ENCODE measurements around the gene VPS13D. TPM values are rescaled to one million over a fixed set of nuclear protein-coding genes. Genes with fewer than 3 reads are reported as not detected.

Gene VPS13D
- total and polyA plus RNA-seq, 2 donors from 2014 or later, result 19.4 to 75.8 TPM

GRCh38 chr1:12302798-12303447, 73.1 kb downstream of the VPS13D start:
- peaks cover 13 to 38% (median 15%) of the 10 kb centered on the region in 3 donors for H3K36me3 ChIP-seq (ENCODE audit: control insufficient read depth in 2 of 3, insufficient read depth in 3 of 3, low read length in 3 of 3)
- TF ChIP-seq CTCF (IDR thresholded peaks at IDR 0.05; ENCODE audit: borderline replicate concordance, extremely low read depth, insufficient read depth), result no peak

GRCh38 chr1:12305377-12305776, 75.5 kb downstream of the VPS13D start:
- Histone ChIP-seq H3K27me3 (ENCODE audit: control insufficient read depth, insufficient read depth, low read length) (no peaks in the 10 kb centered on the region), H3K4me3 (ENCODE audit: low read length in 3 of 3) (no peak overlapping the region), H3K9me3 (ENCODE audit: control insufficient read depth in 2 of 3, insufficient read depth in 1 of 3, low read length in 3 of 3) (no peaks in the 10 kb centered on the region), H3K4me1 (ENCODE audit: control insufficient read depth in 2 of 3, insufficient read depth in 2 of 3, low read depth in 1 of 3, low read length in 3 of 3) (no peaks in the 10 kb centered on the region), H3K27ac (ENCODE audit: low read depth in 2 of 2, low read length in 2 of 2) (no peak overlapping the region), H3K9ac (ENCODE audit: low read length in 3 of 3) (no peak overlapping the region), H3K36me3 (ENCODE audit: control insufficient read depth in 2 of 3, insufficient read depth in 3 of 3, low read length in 3 of 3) (peaks cover 13 to 47% (median 20%) of the 10 kb centered on the region in 3 donors)
- no peak for TF ChIP-seq CTCF (IDR thresholded peaks at IDR 0.05; ENCODE audit: borderline replicate concordance, extremely low read depth, insufficient read depth)
- intact Hi-C loops (cut with DNase I), result no loop called here
- FAIRE-seq (no peak), DNase-seq (no peak)

More at GRCh38 chr1:12302798-12303447, 73.1 kb downstream of the VPS13D start:
- no peak overlapping the region for H3K4me3 ChIP-seq (ENCODE audit: low read length in 3 of 3)
- intact Hi-C loops (cut with DNase I), result no loop called here
- no peaks in the 10 kb centered on the region for H3K4me1 ChIP-seq (ENCODE audit: control insufficient read depth in 2 of 3, insufficient read depth in 2 of 3, low read depth in 1 of 3, low read length in 3 of 3)
- DNase-seq, result no peak
- no peaks in the 10 kb centered on the region for H3K9me3 ChIP-seq (ENCODE audit: control insufficient read depth in 2 of 3, insufficient read depth in 1 of 3, low read length in 3 of 3)
- H3K27ac ChIP-seq (ENCODE audit: low read depth in 2 of 2, low read length in 2 of 2), result no peak overlapping the region
- H3K9ac ChIP-seq (ENCODE audit: low read length in 3 of 3), result no peak overlapping the region
- no peak for FAIRE-seq
- no peaks in the 10 kb centered on the region for H3K27me3 ChIP-seq (ENCODE audit: control insufficient read depth, insufficient read depth, low read length)

GRCh38 chr1:12309783-12310742, 80.2 kb downstream of the VPS13D start:
- intact Hi-C loops (cut with DNase I), result loop anchor here (10.0 kb wide), 1 partner anchor 345 kb away; no protein-coding TSS in a partner anchor
- H3K27me3 ChIP-seq (ENCODE audit: control insufficient read depth, insufficient read depth, low read length), result no peaks in the 10 kb centered on the region
- FAIRE-seq, result no peak
- TF ChIP-seq CTCF (IDR thresholded peaks at IDR 0.05; ENCODE audit: borderline replicate concordance, extremely low read depth, insufficient read depth), result no peak
- peak in 2 of 5 donors; percentile 26 to 49 for DNase-seq
- no peak overlapping the region for H3K9ac ChIP-seq (ENCODE audit: low read length in 3 of 3)
- no peak overlapping the region for H3K4me3 ChIP-seq (ENCODE audit: low read length in 3 of 3)
- H3K9me3 ChIP-seq (ENCODE audit: control insufficient read depth in 2 of 3, insufficient read depth in 1 of 3, low read length in 3 of 3), result no peaks in the 10 kb centered on the region
- peaks cover 12 to 51% (median 34%) of the 10 kb centered on the region in 3 donors for H3K36me3 ChIP-seq (ENCODE audit: control insufficient read depth in 2 of 3, insufficient read depth in 3 of 3, low read length in 3 of 3)
- H3K27ac ChIP-seq (ENCODE audit: low read depth in 2 of 2, low read length in 2 of 2), result no peak overlapping the region
- no peaks in the 10 kb centered on the region for H3K4me1 ChIP-seq (ENCODE audit: control insufficient read depth in 2 of 3, insufficient read depth in 2 of 3, low read depth in 1 of 3, low read length in 3 of 3)

Measured in kidney (tissue), 14 donors.